T1000 (cell line): ENCODE measurements around the gene PRRT4.
A peak's percentile ranks its signal among the peaks of the same experiment; 100 is the strongest.

Source experiments
- DNase-seq: peaks from one replicate; lab custom pipeline; 2025; ENCODE audit warnings: mixed read lengths; lab: John Stamatoyannopoulos, UW

PRRT4 gene

DNA sequence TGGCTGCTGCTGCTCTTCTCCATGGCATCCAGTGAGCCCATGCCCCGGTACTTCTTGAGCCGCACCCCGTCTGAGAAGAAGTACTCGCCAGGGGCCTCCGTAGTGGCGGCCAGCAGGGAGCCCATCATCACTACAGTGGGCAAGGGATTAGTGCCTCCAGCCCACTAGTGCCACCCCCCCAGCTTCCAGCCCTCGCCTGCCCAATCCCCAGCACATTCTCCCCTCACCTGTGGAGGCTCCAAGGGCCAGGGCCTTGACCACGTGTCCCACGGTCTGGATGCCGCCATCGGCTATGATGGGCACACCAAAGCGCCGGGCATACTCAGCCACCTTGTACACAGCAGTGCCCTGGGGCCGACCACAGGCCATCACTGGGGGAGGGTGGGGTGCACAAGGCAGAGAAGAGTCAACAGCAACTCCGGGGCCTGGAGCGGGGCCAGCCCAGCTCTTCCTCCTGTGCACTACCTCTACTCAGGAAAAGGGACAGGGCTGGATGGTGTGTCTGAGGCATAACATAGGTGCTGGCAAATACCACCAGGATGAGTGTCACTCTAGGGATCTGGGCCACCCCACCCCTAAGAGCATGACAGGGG lies 33.5 kb upstream of the PRRT4 start:
- DNase-seq: no peak

DNA sequence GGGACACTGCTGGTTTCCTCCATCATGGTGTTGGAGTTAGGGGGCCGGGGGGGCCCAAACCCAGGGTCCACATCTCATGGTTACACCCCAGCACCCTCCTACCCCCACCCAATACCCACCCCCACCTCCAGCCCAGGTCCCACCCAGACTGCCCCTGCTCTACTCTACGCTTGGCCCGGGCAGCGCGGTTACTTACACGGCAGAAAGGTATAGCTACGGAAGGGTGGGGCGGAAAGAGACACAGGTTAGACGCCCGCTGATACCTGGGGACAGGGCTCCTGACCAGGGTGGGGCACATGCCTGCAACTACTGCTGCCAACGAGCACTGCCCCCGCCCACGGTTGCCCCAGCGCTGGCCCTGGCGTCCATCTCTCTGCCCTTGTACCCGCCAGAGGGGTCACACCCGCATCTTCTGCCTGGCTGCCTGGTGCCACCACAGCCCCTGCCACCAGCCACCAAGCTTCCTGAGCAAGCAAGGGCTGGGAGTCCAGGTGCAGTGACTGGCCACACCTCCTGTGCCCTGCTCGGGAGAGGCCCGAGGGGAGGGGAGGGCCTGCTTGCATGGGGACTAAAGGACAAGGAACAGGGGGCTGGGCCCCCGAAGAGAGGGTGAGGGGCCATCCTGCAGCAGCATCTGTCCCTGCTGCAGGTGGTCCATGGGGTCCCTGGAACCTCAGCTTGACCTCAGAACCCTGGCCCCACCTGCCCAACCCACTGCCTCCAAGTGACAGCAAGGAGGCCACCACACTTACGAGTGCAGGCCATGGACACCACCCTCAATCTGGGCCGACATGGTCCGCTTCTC lies 32.2 kb upstream of the PRRT4 start:
- DNase-seq: no peak

DNA sequence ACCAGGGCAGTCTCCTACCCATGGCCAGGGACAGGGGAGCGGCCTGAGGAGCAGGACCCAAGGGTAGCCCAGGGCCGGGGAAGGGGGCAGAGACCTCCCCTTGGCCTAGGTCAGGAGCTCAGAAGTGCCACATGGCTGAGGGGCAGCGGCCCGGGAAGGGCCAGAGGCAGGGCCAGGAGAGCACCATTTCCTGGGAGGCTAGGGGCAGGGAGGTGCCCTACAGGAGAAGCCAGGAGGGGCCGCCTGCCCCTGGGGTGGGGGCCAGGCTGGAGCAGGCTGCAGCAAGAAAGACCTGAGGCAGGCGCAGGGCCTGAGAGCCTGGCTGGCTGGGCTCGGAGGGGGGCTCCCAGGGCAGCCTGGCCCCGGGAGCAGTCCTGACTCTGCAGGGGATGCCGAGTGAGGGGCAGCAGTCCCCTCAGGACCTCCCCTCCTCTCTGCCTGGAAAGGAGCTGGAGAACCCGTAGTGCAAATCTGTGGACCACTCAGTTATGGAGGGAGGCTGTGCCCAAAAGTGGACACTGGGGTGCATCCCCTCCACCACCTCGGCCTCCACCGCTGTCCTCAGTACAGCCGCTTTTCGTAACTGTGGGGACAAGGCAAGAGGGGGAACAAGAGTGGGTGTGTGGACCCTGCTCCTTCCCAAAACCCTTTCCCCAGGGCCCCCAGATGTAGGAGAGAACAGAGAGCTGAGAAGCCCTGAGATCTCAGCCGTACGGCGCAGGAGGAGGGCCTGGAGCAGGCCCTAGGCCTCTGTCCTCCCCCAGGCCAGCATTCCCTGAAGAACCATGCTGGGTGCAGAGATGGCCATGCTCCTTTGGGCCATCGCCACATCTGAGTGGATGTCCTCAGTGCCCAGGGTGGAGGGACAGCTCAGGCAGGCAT lies 31.2 kb upstream of the PRRT4 start:
- DNase-seq: no peak

DNA sequence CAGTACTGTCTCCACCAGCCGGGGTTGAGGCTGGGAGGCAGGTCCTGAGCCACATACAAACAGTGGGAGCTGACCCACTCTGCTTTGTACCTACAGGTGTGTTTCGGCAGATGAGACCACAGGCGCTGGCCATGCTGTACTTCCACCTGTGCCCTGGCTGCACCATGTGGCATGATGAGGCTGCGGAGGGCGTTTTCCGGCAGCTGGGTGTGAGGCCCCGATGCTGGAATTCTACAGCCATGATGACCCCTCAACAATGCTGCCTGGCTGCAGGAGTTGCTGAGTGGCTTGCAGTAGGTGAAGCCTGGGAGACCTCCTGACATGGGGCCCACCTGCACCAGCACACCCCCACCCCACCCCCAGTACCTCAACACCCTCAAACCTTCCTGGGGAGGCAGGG lies 30.3 kb upstream of the PRRT4 start:
- no peak for DNase-seq

DNA sequence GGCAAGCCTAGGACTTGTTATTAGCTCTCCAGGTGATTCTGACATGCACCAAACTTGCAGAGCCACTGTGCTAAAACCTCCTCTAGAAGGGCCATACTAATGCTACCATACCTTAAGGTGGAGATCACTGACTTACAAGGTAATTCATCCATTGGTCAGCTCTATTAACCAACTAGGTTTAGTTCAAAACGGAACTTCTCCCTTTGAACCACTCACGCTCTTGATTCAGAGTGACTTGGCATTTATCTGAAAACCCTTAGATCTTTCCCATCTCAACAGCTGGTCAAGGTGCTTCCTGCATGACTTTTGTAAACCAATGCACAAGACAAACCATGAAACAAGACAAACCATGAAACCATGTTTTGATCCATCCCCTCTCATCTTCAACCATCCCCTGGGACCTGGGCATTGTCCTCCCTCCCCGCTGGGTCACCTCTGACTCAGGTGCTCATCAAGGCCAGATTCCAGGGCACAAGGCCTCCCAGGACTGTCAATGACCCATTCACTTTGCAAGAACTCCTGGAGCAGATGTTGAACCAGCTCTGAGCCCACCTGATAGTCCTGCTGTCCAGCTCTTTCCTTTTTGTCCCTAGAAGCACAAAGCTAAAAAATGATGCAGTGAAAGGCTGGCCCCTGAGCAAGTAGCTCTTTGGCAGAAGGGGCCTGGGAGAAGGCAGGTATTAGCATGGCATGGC lies 29.5 kb upstream of the PRRT4 start:
- no peak for DNase-seq

DNA sequence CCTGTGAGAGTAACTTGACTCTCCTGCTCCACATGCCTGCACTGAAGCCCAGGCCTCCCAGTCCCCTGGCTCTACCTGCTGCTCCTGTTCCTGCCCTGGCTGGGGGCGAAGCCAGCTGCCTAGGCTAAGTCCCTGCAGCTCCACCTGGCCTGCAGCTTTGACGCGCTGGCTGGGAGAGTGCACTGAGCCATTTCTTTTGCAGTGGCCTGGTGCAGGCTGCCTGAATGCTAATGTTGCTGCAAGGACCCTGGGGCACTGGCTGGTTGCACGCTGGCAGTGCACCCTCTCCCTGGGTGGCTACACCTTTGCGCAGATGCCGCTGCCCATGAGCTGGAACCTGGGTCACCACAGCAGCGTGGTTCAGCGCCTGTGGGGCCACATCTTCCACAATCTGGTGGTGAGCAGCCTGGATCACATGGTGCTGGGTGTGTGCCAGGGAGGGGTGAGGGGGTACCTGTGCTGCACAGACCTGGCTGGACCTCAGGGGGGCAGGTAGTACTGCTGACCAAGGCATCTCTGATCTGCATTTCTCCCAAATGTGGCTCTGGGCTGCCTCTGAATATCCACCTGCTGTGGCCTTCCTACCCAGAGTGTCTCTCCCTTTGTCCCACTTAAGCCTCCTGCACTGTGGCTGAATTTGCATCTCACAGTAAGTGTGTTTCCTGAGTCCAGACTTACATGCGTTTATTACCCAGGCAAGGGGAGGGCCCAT lies 28.3 kb upstream of the PRRT4 start:
- DNase-seq: no peak

DNA sequence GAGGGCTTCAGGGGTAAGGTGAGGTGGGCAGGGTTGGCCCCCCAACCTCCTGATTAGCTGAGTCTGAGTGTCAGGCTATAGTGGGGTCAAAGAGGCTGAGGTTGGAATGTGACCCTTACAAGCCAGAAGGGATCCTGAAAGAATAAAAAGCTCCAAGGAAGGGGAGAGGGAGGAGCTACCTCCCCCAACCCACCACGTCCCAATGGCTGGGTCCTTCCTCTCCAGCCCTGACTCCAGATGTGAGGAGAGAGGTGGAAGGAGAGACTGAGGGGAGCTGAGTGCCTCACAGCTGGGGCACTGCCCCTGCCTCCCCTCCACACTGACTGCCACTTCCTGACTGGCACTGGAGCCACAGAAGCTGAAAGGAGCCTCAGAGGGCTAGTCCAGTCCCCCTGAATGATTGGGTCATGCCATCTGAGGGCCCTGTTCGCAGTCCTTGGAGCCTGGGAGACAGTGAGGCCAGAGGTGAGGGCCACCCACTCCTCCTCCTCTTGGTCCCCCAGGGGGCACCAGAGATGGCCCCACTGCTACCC lies 27.7 kb upstream of the PRRT4 start:
- DNase-seq: no peak

DNA sequence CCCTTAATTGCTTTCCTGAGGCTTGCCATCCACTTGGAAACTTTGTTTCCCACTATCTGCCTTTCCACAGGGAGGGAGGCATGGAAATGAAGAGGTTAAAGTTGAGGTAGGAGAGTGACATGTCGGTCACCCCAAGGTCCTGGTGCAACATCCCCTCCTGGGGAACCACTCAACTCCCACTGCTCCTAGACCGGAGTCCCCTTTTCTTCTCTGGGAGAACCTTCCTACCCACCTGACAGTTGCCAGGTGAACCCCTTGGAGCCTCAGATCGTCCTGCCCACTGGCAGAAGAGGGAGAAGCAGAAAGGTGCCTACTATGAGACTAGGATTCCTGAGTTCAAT lies 26.6 kb upstream of the PRRT4 start:
- no peak for DNase-seq

DNA sequence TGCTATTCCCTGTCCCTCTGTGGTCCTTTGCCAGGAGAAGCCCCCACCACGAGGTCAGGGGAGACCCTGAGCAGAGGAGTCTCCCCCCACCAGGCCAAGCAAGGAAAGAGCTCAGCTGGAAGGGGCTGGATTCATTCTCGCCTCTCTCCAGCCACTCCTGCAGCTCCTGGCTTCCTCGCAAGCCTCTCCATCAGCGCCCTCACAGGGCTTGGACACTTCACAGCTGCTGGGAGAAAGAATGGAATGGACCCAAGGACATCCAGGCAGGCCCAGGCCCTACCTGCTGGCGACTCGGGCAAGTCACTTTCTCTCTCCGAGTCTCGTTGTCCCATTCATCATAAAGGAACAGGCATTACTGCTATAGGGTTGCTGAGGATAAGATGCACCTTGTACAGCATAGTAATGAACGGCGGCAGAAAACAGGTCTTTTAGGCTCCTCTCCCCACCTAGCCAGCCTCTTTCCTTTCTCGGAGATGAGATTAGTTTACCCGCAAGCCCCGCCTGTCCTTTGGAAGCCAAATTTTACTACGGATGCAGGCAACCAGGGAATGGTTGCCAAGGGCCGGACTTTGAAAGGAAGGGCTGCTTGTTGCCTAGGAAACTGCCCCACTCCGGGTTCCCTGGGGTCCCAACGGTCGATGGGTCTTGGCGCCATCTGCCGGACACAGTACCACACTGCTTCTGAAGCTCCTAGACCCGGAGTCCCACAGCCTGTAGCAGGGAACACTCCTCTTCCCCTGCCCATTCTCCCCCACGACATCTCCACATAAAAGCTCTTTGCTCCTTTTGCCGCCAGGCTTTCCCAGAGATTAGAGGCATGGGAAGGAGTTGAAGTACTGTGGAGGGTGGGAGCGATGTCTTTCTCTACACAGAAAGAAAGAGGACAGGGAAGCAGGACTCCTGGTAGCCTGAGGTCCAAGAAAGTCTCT lies 26.0 kb upstream of the PRRT4 start:
- peak; percentile 49 for DNase-seq

DNA sequence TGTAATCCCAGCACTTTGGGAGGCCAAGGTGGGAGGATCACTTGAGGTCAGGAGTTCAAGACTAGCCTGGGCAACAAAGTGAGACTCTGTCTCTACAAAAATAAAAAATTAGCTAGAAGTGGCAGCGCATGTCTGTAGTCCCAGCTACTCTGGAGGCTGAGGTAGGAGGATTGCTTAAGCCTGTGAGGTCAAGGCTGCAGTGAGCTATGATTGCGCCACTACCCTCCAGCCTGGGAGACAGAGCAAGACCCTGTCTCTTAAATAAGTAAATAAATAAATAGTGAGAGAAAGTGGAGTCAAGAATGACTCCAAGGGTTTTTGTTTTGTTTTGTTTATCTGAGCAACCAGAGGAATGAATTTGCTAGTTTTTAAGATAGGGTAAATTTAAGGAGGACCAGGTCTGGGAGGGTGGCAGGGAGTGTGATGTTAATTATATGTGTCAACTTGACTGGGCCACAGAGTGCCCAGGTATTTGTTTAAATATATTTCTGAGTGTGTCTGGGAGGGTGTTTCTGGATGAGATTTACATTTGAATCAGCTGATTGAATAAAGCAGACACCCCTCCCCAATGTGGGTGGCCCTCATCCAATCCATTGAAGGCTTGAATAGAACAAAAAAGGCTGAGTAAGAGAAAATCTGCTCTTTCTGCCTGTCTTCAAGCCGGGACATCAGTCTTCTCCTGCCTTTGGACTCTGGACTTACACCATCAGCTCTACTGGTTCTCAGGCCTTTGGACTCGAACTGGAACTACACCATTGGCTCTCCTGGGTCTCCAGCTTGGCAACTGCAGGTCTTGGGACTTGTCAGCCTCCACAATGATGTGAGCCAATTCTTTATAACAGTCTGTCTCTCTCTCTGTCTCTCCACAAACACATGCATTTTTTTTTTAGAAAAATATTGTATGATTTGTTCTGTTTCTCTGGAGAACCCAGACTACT lies 24.8 kb upstream of the PRRT4 start:
- DNase-seq: no peak

DNA sequence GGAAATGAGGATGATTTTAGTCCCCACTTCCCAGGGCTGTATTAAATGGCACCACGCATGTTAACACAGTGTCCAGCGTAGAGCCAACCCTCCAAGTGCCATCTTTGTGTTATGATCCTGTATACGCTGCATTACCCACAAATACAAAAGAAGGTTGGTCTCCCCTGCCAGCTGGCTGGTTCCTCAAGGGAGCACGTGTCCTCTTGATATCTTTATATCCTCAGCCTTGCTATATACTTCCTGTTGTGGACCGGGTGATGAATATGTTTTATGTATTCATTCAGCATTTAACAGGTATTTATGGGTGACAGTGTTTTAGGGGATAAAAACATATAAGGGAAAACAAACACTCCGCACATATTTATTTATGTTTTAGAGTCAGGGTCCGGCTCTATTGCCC lies 23.2 kb upstream of the PRRT4 start:
- no peak for DNase-seq

DNA sequence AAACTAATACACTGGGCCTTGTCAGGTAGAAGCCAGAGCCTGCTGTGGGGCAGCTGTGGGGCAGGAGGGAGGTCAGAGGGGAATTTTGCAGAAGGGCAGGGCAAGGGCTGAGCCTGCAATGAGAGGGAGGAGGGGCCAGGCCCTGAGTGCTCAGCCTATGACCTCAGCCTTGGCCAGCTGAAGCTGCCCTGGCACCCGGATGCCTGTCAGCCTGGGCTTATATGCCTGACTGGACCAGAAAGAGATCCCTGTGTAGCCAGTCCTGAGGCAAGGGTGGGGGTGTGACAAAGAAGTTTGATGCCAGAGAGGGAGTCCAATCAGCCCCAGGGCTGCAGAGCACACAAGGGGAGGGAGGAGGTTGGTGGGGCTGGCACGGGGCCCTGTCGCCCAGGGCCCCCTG lies 22.3 kb upstream of the PRRT4 start:
- DNase-seq: no peak

DNA sequence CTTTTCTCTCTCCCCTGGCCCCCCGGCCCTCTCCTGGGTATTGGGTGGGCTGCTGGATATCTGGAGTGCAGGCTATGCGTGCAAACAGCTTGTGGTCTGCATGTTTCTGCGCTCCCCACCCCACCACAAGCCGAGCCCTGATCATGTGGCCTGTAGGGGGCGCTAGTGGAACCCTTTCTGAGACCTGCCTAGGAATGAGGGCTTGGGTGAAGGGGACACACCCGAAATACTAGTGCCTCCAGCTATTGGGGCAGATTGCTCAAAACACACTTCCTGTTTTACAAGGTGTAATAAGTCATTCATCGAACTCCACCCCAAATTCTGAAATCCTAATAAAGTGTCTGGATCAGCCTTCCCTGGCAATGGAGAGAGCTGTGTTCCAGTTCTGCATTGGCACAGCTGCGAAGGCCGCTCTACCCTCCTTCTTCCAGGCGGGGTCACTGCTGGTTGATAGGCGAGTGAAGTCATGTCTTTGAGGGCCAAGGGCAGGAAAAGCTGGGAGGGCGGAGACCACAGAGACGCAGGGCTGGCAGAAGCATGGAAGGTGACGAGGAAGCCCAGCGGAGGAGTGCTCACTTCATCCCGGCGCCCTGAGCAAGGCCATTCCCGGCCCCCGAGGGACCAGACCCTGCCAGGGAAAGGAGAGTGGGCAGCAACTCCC lies 19.8 kb upstream of the PRRT4 start:
- DNase-seq: no peak

DNA sequence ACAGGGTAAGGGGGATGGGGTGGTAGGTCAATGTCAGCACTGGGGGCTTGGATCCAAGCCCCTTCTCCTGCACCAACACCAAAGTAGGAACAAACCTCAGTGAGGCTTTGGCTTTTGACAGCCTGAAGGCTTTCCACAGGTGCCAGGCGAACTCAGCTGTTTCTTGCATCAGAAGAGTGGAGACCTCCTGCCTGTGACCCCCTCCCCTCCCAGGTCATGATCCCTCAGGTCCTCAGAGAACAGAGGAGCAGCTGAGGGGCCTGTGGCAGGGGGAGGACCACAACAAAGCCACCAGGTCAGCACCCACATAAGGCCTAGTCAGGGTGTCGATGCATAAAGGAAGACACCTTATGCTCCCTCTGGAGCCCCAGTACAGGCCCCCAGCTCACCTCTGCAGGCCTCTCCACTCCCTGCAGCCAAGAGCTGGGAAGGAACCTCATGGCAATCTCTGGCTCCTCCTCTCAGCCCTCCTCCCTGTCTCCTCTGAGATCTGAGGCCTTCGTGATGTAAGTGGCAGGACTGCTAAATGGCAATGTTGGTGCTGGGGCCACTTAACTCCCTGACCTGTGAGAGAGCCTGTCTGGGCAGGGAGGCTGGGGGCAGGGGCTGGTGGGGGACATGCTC lies 19.1 kb upstream of the PRRT4 start:
- no peak for DNase-seq

DNA sequence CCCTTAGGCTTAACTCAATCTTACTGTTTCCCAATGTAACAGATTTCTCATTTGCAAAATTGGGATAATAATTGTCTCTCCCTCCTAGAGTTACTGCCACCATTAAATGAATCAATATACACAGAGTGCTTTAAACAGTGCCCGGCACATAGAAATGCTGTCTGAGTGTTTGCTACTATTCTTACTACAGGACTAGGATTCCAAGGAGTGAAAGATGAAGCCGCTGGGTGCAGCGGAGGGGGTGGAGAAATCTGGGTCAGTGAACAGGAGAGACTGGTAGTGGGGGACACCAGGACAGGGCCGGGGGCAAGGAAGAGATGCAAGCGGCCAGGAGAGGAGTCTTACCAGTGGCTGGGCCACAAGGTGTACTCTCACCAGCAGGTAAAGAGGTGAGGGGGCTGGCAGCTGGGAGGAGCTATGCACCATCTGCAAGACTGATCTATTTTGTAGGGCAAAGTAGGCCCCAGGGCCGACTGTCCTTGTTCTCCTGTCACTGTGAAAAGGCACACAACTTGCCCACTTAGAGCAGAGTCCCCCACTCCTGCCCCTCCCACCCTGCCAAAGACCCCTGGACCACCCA lies 18.5 kb upstream of the PRRT4 start:
- no peak for DNase-seq

DNA sequence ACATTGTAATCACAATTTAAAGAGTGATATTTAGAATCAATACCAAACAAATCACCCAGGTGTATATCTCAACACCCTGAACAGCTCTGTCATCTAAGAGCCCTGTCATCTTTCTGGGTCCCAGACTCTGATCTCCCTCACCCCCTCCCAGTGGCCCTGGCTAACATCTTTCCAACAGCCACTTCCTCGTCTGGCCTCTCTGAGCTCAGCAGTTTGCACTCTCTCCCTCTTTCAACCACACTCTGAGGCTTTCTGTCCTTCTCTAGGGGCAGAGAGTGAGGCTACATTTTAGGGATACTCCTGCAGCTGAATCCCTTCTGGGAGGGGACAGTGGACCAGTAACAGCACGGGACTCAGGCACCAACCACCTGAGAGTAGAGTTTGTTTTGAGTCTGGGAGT lies 17.1 kb upstream of the PRRT4 start:
- no peak for DNase-seq

DNA sequence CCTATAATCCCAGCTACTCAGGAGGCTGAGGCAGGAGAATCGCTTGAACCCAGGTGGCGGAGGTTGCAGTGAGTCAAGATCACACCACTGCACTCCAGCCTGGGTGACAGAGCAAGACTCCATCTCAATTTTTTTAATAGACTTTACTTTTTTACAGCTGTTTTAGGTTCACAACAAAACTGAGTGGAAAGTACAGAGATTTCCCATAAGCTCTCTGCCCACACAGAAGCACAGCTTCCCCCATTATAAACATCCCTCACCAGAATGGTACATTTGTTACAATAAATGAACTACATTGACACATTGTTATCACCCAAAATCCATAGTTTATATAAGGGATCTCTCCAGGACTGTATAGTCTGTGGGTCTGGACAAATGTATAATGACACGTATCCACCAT lies 14.6 kb upstream of the PRRT4 start:
- DNase-seq: no peak

DNA sequence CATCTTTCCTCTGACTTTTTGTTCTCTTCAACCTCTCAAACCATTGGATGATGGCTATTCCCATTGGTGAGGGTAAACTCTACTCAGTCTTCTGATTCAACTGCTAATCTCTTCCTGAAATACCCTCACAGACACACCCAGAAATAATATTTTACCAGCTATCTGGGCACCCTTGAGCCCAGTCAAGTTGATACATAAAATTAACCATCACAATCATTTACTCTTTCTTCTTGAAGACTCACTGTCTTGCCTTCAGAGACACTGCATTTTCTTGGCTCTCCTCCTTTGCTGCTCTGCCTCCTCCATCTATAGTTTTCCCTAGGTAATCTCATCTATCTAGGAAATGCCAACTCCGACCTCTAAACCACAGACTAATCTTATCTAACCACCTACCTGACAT lies 12.6 kb upstream of the PRRT4 start:
- no peak for DNase-seq
